Nephron progenitor cell (in vitro differentiated cells): ENCODE data around the gene LYSMD1.
"Not testable (repeated sequence)": the region's sequence is repeated elsewhere in the genome, so short reads cannot be mapped to it uniquely, and the experiment has no call there.

Source experiments
- DNase-seq: peaks from one replicate; pipeline ENCODE4 v3.0.0; 2021
- H3K27ac Mint-ChIP-seq: 2 replicates; pipeline ENCODE4 v1.8.0; 2021; ENCODE audit warnings: mild to moderate bottlenecking, moderate library complexity, mixed read lengths
- H3K27me3 Mint-ChIP-seq: 2 replicates; pipeline ENCODE4 v1.8.0; 2021; ENCODE audit warnings: mild to moderate bottlenecking, low read depth, mixed read lengths; ENCODE audit not compliant: poor library complexity
- H3K36me3 Mint-ChIP-seq: 2 replicates; pipeline ENCODE4 v1.8.0; 2021; ENCODE audit warnings: low read depth, mixed read lengths
- H3K4me1 Mint-ChIP-seq: 2 replicates; pipeline ENCODE4 v1.8.0; 2021; ENCODE audit warnings: mixed read lengths
- H3K4me3 Mint-ChIP-seq: 2 replicates; pipeline ENCODE4 v1.8.0; 2021; ENCODE audit warnings: mild to moderate bottlenecking, moderate library complexity, mixed read lengths
- H3K9me3 Mint-ChIP-seq: 2 replicates; pipeline ENCODE4 v1.8.0; 2021; ENCODE audit warnings: mild to moderate bottlenecking, moderate library complexity, mixed read lengths
- CTCF ChIP-seq: fragments of 200-600 bp; sonication (generic); IDR thresholded peaks from 2 replicates; pipeline ENCODE4 v1.5.0; 2021; ENCODE audit warnings: antibody characterized with exemption

The LYSMD1 gene

GRCh38 chr1:151198254-151199127, 32.8 kb upstream of the LYSMD1 start, which contains the start of gene PIP5K1A:
TSS of gene PIP5K1A (plus strand) at chr1:151198552. CDS start at chr1:151198997, 445 bp downstream.
- H3K4me3 Mint-ChIP-seq = peak within 1 kb of the TSS; percentile 99
- H3K27ac Mint-ChIP-seq = peak within 1 kb of the TSS; percentile 100
- TF ChIP-seq CTCF = no peak
- H3K4me1 Mint-ChIP-seq = peaks cover 43% of the 10 kb centered on the region
- peaks cover 13% of the 10 kb centered on the region for H3K27me3 Mint-ChIP-seq
- peaks cover 5% of the 10 kb centered on the region for H3K36me3 Mint-ChIP-seq
- no peaks in the 10 kb centered on the region for H3K9me3 Mint-ChIP-seq
- peak; percentile 99 for DNase-seq

GRCh38 chr1:151197863-151198253, 32.2 kb upstream of the LYSMD1 start:
- Mint-ChIP-seq H3K27ac (peak overlapping the region; percentile 44), H3K9me3 (no peaks in the 10 kb centered on the region), H3K4me1 (peaks cover 43% of the 10 kb centered on the region)

GRCh38 chr1:151196292-151196800, 30.6 kb upstream of the LYSMD1 start:
- peak; percentile 19 for DNase-seq
- H3K36me3 Mint-ChIP-seq = no peaks in the 10 kb centered on the region
- no peaks in the 10 kb centered on the region for H3K9me3 Mint-ChIP-seq
- no peak overlapping the region for H3K27ac Mint-ChIP-seq
- peaks cover 34% of the 10 kb centered on the region for H3K4me1 Mint-ChIP-seq
- no peak overlapping the region for H3K4me3 Mint-ChIP-seq
- peaks cover 24% of the 10 kb centered on the region for H3K27me3 Mint-ChIP-seq
- TF ChIP-seq CTCF = peak; percentile 20

More at GRCh38 chr1:151197863-151198253, 32.2 kb upstream of the LYSMD1 start:
- peak overlapping the region; percentile 99 for H3K4me3 Mint-ChIP-seq
- DNase-seq = no peak
- no peak for TF ChIP-seq CTCF
- peaks cover 2% of the 10 kb centered on the region for H3K36me3 Mint-ChIP-seq
- peaks cover 20% of the 10 kb centered on the region for H3K27me3 Mint-ChIP-seq

- not testable (repeated sequence) for H3K9me3 Mint-ChIP-seq, H3K4me3 Mint-ChIP-seq, H3K36me3 Mint-ChIP-seq, DNase-seq, H3K27ac Mint-ChIP-seq
- peaks cover 24% of the 10 kb centered on the region for H3K27me3 Mint-ChIP-seq
- peaks cover 34% of the 10 kb centered on the region for H3K4me1 Mint-ChIP-seq
These were observed 29.3 kb upstream of the LYSMD1 start for GRCh38 chr1:151194894-151195594.

GRCh38 chr1:151193856-151194255, 28.2 kb upstream of the LYSMD1 start:
- DNase-seq = no peak
- H3K4me1 Mint-ChIP-seq = peaks cover 26% of the 10 kb centered on the region
- H3K36me3 Mint-ChIP-seq = no peaks in the 10 kb centered on the region
- TF ChIP-seq CTCF = no peak
- no peak overlapping the region for H3K27ac Mint-ChIP-seq
- H3K4me3 Mint-ChIP-seq = no peak overlapping the region
- peaks cover 24% of the 10 kb centered on the region for H3K27me3 Mint-ChIP-seq
- H3K9me3 Mint-ChIP-seq = no peaks in the 10 kb centered on the region

GRCh38 chr1:151193304-151193703, 27.6 kb upstream of the LYSMD1 start:
- H3K4me1 Mint-ChIP-seq = peaks cover 28% of the 10 kb centered on the region
- no peaks in the 10 kb centered on the region for H3K36me3 Mint-ChIP-seq
- no peak for TF ChIP-seq CTCF
- peaks cover 24% of the 10 kb centered on the region for H3K27me3 Mint-ChIP-seq
- H3K27ac Mint-ChIP-seq = no peak overlapping the region
- DNase-seq = no peak
- H3K9me3 Mint-ChIP-seq = no peaks in the 10 kb centered on the region
- no peak overlapping the region for H3K4me3 Mint-ChIP-seq
